GM06990 (cell line): Measurements from ENCODE around the gene MMP28.
A peak's percentile ranks its signal among the peaks of the same experiment; 100 is the strongest.

Experiments used
- DNase-seq: peaks from one replicate; pipeline ENCODE4 v3.0.0-alpha.2; 2011; ENCODE audit not compliant: insufficient read length; ENCODE audit errors: extremely low read depth
- H3K27me3 ChIP-seq: replicated peaks from 2 replicates; pipeline ENCODE4 v1.6.0; 2011; ENCODE audit warnings: low read length; ENCODE audit not compliant: control insufficient read depth, insufficient read depth
- H3K36me3 ChIP-seq: 2 replicates; pipeline ENCODE4 v1.5.1; 2011; ENCODE audit warnings: low read length; ENCODE audit not compliant: control insufficient read depth, insufficient read depth
- H3K4me3 ChIP-seq: replicated peaks from 2 replicates; pipeline ENCODE4 v1.5.1; 2011; ENCODE audit warnings: low read depth, mild to moderate bottlenecking, control low read depth, low read length
- CTCF ChIP-seq: IDR thresholded peaks from 2 replicates; pipeline ENCODE4 v1.5.1; 2011; ENCODE audit warnings: low read length, control low read depth, mild to moderate bottlenecking, inconsistent platforms; ENCODE audit not compliant: insufficient read depth, poor library complexity, severe bottlenecking

MMP28 gene

GRCh38 chr17:35807371-35808144 is 12.1 kb upstream of the MMP28 start:
- no peak for DNase-seq
- H3K4me3 ChIP-seq: no peak overlapping the region
- no peak for TF ChIP-seq CTCF

GRCh38 chr17:35804658-35805192 is 9.3 kb upstream of the MMP28 start:
- Histone ChIP-seq H3K4me3 (no peak overlapping the region), H3K27me3 (peaks cover 2% of the 10 kb centered on the region; the same call in 1 of the 2 replicates), H3K36me3 (no peaks in the 10 kb centered on the region)
- TF ChIP-seq CTCF: peak; percentile 92
- peak; percentile 35 for DNase-seq

More at GRCh38 chr17:35807371-35808144, 12.1 kb upstream of the MMP28 start:
- Histone ChIP-seq H3K27me3 (no peaks in the 10 kb centered on the region), H3K36me3 (no peaks in the 10 kb centered on the region)

- Histone ChIP-seq H3K36me3 (no peaks in the 10 kb centered on the region), H3K4me3 (no peak overlapping the region), H3K27me3 (peaks cover 2% of the 10 kb centered on the region; the same call in 1 of the 2 replicates)
- no peak for TF ChIP-seq CTCF
- no peak for DNase-seq
Measured at GRCh38 chr17:35801583-35802224, 6.3 kb upstream of the MMP28 start.

- TF ChIP-seq CTCF: no peak
- no peak for DNase-seq
- Histone ChIP-seq H3K36me3 (no peaks in the 10 kb centered on the region), H3K27me3 (peaks cover 4% of the 10 kb centered on the region), H3K4me3 (no peak overlapping the region)
Measured at GRCh38 chr17:35799942-35800341, 4.5 kb upstream of the MMP28 start.

GRCh38 chr17:35797918-35798317 is 2.5 kb upstream of the MMP28 start:
- DNase-seq: no peak
- Histone ChIP-seq H3K36me3 (no peaks in the 10 kb centered on the region), H3K4me3 (no peak overlapping the region), H3K27me3 (peaks cover 5% of the 10 kb centered on the region)
- no peak for TF ChIP-seq CTCF
